Iris pigment epithelial cell (primary cell): ENCODE data around the gene PLXNA4.

Experiments used
- DNase-seq: peaks from one replicate; pipeline ENCODE4 v3.0.0-alpha.2; 2011; ENCODE audit warnings: low read depth

The PLXNA4 gene

DNA sequence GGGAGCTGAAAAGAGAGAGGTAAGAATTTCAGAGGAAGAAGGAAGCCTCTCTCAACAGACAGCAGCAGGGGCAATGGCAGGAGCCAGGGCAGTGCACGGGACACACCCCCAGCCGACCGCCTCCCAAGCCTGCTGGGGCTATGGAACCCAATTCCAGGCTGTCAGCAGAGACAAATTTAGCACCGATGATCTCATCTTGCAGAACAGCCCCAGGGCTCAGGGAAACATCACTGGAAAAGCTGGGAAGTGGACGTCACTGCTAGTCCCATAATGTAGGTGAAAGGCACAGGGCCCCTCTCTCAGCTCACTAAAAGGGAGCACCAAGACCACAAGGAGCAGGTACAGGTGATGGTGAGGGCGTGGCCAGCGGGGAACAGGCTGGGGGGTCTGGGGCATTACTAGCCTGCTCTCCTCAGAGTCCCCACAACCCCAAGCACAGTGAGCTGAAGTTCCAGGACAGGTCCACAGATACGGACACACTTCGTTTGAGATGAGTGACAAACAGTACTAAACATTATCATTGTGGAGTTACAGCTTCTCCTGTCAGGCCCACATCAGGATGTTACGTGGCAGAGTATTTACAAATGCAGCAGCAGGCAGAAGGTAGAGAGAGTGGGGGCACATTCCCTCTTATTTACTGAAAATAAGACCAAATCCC, 103.7 kb downstream of the PLXNA4 start:
- DNase-seq: no peak

- no peak for DNase-seq
Observed at GRCh38 chr7:132471515-132471914, 104.8 kb downstream of the PLXNA4 start.

DNA sequence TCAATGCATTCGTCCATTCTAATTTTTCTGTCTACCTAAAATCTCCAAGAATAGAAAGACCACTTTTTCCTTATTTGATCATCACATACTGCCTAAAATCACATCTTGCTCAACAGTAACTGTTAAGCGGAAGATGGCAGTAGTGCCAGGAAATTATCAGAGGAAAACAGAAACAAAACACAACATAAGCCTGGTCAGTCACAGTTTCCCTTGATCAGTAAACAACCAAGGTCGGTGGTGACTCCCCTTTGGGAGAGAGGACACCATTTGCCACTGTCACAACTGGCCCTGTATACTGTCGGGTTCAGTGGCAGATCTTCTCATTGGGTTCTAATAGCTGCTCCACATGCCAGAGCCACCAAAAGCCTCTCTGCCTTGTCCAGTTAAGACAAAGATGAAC, 106.6 kb downstream of the PLXNA4 start:
- DNase-seq: no peak

DNA sequence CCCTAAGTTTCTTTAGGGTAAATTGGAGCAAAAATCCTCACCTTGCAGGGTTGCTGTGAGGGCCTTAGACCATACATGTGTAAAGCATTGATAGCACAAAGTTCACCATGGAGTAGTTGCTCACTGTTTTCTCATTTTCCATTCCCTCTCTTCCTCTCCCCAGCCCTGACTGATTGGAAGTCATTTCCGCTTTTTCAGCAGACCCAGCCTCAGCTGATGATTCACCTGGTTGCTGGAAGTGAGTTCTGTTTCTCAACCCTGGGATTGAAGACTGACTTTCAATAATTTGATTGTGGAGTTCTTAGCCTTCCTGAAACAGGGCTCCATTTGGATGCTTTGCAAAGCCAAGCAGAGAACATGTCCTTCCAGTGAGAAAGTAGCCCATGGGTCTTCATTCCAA, 107.0 kb downstream of the PLXNA4 start:
- DNase-seq: no peak

- DNase-seq: no peak
Observed at GRCh38 chr7:132466367-132466766, 109.9 kb downstream of the PLXNA4 start.

DNA sequence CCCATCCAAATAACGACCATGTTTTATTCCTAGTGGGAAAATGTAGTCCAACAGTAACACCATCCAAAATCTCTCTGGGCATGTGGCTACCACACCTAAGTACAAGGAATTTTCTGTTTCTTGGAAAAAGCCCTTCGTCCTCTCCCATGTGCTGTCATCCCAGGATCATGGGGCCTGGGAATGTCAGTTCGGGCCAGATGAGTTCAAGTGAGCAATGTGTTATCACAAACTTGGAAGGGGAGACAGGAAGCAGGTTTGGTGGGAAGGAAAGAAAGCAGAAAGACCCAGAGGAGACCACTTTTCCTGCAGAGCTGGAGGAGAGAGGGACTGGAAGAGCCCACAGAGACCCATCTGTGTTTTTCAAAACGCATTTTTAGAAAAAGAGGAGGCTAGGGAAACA, 110.8 kb downstream of the PLXNA4 start:
- no peak for DNase-seq

DNA sequence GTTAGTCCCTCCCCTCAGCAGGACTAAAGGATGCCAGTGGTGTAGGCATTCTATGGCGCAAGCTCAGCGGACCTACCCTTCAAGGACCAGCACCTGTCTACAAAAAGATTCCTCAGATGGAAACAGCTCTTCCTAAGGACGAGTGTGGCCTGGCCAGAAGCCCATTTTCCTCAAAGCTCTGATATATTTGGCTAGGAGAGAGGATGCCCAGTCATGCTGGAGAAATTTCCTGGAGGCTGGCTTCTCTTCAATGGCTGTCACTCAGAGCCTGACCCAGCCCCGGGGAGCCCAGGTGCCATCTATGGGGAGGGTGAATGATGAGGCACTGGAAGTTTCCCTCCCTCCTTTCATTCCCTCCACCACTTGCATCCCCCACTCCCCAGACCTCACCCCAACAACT, 111.5 kb downstream of the PLXNA4 start:
- DNase-seq: peak; percentile 14

- no peak for DNase-seq
Observed at GRCh38 chr7:132463922-132464321, 112.3 kb downstream of the PLXNA4 start.

GRCh38 chr7:132462478-132462877, 113.8 kb downstream of the PLXNA4 start:
- no peak for DNase-seq

DNA sequence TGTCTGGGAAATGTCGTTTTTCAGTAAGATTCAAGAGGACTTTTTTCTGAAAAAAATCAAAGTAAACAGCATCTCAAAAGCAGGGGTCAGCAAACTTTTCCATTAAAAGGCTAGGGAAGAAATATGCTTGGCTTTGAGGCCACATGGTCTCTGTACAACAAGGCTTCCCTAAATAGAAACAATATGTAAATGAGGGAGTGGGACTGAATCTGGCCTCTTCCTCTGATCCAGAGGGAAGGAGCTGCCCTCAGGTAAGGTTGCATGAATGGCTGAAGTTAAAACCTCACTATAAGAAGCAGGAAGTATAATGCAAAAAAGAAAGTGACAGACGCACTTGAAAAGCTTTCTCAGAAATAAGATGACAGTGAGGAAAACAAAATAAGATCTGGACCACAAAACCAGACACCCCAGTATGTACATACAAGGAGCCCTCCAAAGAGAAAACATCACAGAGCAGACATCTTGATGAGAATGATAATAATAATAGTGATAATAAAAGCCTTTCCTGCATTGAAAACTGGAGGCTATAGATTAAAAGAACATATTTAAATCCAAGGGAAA, 115.2 kb downstream of the PLXNA4 start:
- DNase-seq: no peak

GRCh38 chr7:132458729-132459128, 117.5 kb downstream of the PLXNA4 start:
- no peak for DNase-seq

DNA sequence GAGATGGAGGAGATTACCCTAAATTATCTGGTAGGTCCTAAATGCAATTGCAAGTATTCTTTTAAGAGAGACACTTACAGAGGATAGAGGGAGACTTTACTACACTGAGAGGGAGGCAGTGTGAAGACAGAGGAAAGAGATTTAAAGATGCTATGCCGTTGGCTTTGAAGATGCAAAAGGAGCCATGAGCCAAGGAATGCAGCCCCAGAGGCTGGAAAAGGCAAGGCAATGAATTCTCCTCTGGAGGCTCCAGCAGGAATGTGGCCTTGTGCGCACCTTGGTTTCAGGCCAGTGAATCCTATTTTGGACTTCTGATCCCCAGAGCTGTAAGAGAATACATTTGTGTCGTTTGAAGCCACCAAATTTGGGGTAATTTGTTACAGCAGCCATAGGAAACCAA, 118.6 kb downstream of the PLXNA4 start:
- DNase-seq: no peak

DNA sequence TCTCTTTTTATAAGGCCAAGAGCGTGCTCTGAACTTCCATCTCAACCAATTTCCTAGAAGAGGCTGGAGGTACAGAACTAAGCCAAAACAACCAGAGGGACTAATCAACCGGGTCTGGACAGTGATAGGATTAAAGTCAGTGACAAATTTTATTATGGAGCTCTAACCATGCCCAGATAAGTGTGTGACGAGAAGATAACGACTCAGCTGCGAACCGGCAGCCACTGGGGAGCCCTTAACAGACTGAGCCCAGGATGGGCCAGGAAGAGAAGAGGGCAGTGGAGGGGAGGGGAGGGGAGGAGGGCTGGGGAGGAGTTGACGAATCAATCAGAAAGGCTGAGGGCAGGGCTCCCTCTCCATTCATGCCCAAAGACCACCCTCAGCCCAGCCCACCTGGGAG, 119.9 kb downstream of the PLXNA4 start:
- DNase-seq: no peak

- no peak for DNase-seq
Observed at GRCh38 chr7:132455378-132455777, 120.9 kb downstream of the PLXNA4 start.

DNA sequence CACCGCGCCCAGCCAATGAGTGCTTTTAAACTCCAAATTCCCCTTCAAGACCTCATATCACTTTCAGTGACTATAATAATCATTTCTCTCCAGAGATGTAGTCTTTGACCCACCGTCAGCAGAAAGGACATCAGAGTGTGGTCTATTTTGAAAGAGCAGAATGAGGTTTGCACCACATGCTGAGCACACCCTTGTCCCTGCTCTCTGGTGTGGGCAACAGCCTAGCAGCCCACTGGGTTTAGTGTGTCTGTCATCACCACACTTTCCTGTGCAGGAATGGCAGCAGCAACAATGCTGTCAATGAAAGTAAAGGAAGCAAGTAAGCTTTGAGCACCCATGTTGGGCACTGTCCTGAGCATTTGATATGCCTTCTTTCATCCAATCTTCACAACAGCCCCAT, 122.4 kb downstream of the PLXNA4 start:
- DNase-seq: no peak

DNA sequence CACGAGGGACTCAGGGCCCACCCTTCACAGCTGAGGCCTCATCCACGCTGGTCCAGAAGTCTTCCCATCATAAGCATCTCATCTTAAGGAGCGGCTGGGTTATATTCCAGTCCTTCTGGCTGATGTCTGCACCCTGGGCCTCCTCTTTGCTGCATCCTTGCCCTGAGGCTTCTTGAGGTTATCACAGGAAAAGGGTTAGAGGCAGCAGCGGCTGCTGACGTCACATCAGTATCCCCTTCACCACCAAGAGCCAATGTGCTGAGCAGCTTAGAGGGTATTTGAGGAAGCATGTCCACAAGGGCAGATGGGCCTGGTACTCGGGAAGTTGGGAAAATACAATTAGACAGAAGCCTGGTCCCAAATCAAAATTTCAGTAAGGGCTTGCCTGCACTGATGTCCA, 125.1 kb downstream of the PLXNA4 start:
- DNase-seq: no peak

- no peak for DNase-seq
Observed at GRCh38 chr7:132450696-132451095, 125.6 kb downstream of the PLXNA4 start.

DNA sequence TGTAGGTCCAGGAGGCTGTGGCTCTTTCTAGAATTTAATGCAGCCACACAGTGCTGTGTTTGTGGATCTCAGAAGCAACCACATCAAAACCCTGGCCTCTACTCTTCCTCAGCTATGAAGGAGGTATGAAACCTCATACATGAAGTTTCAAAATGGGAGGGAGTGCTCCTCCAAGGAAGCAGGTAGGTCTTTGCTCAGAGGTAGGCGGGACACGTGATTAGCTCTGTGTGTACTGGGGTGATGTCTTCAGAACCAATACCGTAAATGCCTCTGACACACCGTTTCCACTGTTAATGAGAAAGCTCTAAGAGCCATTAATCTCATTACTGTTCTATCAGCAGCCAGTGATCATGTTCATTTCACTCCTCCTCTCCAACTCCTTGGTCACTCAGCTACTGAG, 126.1 kb downstream of the PLXNA4 start:
- DNase-seq: no peak

DNA sequence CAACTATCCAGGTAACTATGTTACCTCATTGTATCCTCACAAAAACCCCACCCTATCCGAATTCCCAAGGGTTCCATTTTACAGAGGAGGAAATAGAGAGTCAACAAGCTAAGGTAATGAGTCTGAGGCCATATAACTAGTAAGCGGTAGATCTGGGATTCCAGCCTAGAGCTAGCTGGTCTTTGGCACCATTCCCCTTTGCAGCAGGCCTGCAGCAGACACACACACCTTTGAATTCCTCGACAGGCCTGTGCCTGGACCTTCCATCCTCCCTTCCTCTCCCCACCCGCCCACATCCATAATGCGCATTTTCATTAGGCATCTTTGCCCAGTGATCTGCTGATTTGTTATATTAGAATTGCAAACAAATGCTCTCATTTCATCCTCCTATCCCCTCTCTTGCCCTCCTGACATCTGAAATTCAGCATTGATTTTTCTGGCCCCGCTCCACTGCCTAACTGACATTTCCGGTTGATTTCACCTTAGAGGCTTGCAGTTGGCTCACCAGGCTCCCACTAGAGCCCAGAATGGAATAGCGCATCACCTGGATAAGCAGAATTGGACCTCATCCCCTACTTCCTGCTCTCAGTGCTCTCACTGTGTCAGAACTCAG, 129.5 kb downstream of the PLXNA4 start:
- DNase-seq: no peak

- no peak for DNase-seq
Observed at GRCh38 chr7:132446260-132446659, 130.0 kb downstream of the PLXNA4 start.

DNA sequence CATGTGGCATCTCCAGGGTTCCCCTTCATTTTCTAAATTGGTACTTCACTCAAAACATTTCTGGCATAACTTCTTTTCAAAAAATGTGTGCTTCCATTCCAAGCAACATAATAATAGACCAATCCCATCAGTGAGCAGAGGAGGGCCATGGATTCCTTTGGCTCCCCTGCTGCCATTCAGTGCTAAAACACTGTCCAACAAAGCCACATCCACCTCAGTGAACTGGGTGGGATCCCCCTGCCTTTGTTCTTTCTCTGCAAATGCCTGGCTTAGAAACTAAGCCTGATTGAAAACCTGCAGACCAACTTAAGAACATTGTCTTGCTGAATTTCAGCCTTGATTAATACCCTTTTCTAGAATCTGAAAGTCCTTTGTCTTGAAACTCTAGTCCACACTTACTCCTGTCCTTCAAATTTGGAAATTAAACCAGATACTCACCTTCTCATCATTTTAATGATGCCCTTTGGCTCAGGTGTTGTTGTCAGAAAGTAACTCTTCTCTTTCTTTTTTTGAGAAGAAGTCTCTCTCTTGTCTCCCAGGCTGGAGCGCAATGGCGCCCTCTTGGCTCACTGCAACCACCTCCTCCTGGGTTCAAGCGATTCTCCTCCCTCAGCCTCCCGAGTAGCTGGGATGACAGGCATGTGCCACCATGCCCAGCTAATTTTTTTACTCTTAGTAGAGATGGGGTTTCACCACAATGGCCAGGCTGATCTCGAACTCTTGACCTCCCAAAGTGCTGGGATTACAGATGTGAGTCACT, 132.3 kb downstream of the PLXNA4 start:
- no peak for DNase-seq

GRCh38 chr7:132441935-132442334, 134.3 kb downstream of the PLXNA4 start:
- no peak for DNase-seq

DNA sequence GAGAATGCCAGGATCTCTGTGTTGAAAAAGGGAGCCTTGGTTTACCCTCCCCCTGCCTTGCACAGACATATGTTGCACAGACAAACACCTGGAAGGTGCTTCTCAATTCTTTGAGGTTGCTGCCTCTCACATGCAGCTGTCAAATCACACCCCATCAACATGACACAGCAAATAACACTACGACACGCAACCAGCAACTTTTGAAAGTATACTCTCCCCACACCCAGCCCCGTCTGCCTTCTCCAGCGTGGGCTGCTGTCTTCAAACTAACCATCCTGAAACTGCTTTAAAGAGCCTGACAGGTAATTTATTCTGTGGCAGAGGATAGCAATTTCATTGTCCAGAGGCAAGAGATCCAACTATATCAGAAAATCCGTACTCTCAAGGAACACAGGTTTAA, 136.1 kb downstream of the PLXNA4 start:
- no peak for DNase-seq
